GM12878 (cell line): ENCODE data around the gene CITED1. TPM values are rescaled to one million over a fixed set of nuclear protein-coding genes. Genes with fewer than 3 reads are reported as not detected.

Source experiments
- ATAC-seq: fragments of 200-7000 bp; cut with Tn5 transposase; 3 replicates; pipeline ENCODE4 v1.9.1; 2020; ENCODE audit warnings: mild to moderate bottlenecking, moderate library complexity
- BruUV-seq: library from RNA; stranded (reverse); fragments of 400-500 nt; replicated peaks from 2 replicates; lab custom pipeline; 2021; lab: Mats Ljungman, UMichigan
- CTCF ChIA-PET: fragments of 300-600 bp; sonication (Branson Sonifier 250); formaldehyde crosslinking; extraction: SDS; loops from one replicate; lab custom pipeline; 2021; ENCODE audit warnings: inconsistent platforms; lab: Yijun Ruan, JAX
- POLR2A ChIA-PET: fragments of 350-600 bp; formaldehyde crosslinking; extraction: SDS; loops from one replicate; lab custom pipeline; 2021; ENCODE audit warnings: inconsistent platforms; lab: Charles Lee
- RAD21 ChIA-PET: fragments of 300-600 bp; sonication (Branson Sonifier 250); formaldehyde crosslinking; loops from one replicate; lab custom pipeline; 2023; ENCODE audit warnings: antibody characterized with exemption; ENCODE audit not compliant: unreplicated experiment; lab: Charles Lee
- SMC1A ChIA-PET: fragments of 300-600 bp; sonication (Branson Sonifier 250); formaldehyde crosslinking; loops from one replicate; lab custom pipeline; 2023; ENCODE audit not compliant: unreplicated experiment, uncharacterized antibody; lab: Charles Lee
- DNase-seq: peaks from one replicate; pipeline ENCODE4 v3.0.0-alpha.2; 2011; ENCODE audit warnings: low read depth, low spot score
- FAIRE-seq: peaks from 3 replicates; lab custom pipeline; 2011; peaks lifted over from hg19 to GRCh38; lab: Jason Lieb, UNC
- H2AFZ ChIP-seq: 2 replicates; pipeline ENCODE4 v1.6.0; 2011; ENCODE audit warnings: low read depth, low read length, control low read depth; ENCODE audit not compliant: control insufficient read depth
- H3K27ac ChIP-seq: 2 replicates; pipeline ENCODE4 v1.5.1; 2011; ENCODE audit warnings: control low read depth; ENCODE audit not compliant: control insufficient read depth, insufficient read depth
- H3K27me3 ChIP-seq, 2 experiments: replicated peaks in 1 of 2; 2 replicates each; pipeline versions ENCODE4 v1.6.0 to v1.6.1; 2011; ENCODE audit warnings: low read length in 1 of 2; ENCODE audit not compliant: control insufficient read depth in 2 of 2, insufficient read depth in 2 of 2
- H3K36me3 ChIP-seq, 2 experiments: 2 replicates each; pipeline ENCODE4 v1.5.1; 2011; ENCODE audit warnings: low read length in 1 of 2; ENCODE audit not compliant: control insufficient read depth in 2 of 2, insufficient read depth in 2 of 2
- H3K4me1 ChIP-seq: 2 replicates; pipeline ENCODE4 v1.6.1; 2011; ENCODE audit warnings: mild to moderate bottlenecking, low read length, moderate library complexity, mixed read lengths; ENCODE audit not compliant: control insufficient read depth, insufficient read depth
- H3K4me2 ChIP-seq: 2 replicates; pipeline ENCODE4 v1.6.0; 2011; ENCODE audit warnings: control low read depth; ENCODE audit not compliant: control insufficient read depth, insufficient read depth
- H3K4me3 ChIP-seq: fragments of 200-600 bp; sonication (generic); 2 replicates; pipeline ENCODE4 v1.5.1; 2016
- H3K79me2 ChIP-seq: 2 replicates; pipeline ENCODE4 v1.6.0; 2011; ENCODE audit warnings: low read length; ENCODE audit not compliant: control insufficient read depth, insufficient read depth
- H3K9ac ChIP-seq: 2 replicates; pipeline ENCODE4 v1.8.0; 2011; ENCODE audit warnings: low read length, control low read depth, mixed read lengths; ENCODE audit not compliant: control insufficient read depth, insufficient read depth
- H3K9me3 ChIP-seq: replicated peaks from 3 replicates; pipeline ENCODE4 v1.5.1; 2011; ENCODE audit warnings: mild to moderate bottlenecking, low read length; ENCODE audit not compliant: control insufficient read depth, insufficient read depth
- H4K20me1 ChIP-seq: 2 replicates; pipeline ENCODE4 v1.6.0; 2011; ENCODE audit not compliant: control insufficient read depth, insufficient read depth
- EP300 ChIP-seq, 2 experiments: fragments of 150-350 bp in 1 of 2; IDR thresholded peaks; 2 replicates each; pipeline ENCODE4 v1.6.1; 2011 to 2012; ENCODE audit warnings: low read depth in 2 of 2, low read length in 2 of 2, borderline replicate concordance in 1 of 2, improper control_type of control experiment in 1 of 2, inconsistent platforms in 1 of 2; ENCODE audit not compliant: control insufficient read depth in 1 of 2
- ESRRA ChIP-seq: IDR thresholded peaks from 2 replicates; pipeline ENCODE4 v1.6.1; 2012; ENCODE audit warnings: mild to moderate bottlenecking, low read length, improper control_type of control experiment
- EZH2 ChIP-seq: IDR thresholded peaks from 2 replicates; pipeline ENCODE4 v1.6.1; 2012; ENCODE audit warnings: low read depth, mild to moderate bottlenecking, control low read depth, inconsistent platforms, low read length, borderline replicate concordance; ENCODE audit not compliant: control insufficient read depth
- MYC ChIP-seq: IDR thresholded peaks from 2 replicates; pipeline ENCODE4 v1.6.1; 2011; ENCODE audit warnings: mild to moderate bottlenecking, low read length, moderate library complexity, inconsistent platforms; ENCODE audit not compliant: insufficient read depth, insufficient replicate concordance, insufficient read length, severe bottlenecking
- NR2F1 ChIP-seq: fragments of 450-650 bp; conservative IDR thresholded peaks from 2 replicates; pipeline ENCODE4 v1.6.1; 2017; ENCODE audit warnings: mild to moderate bottlenecking
- NRF1 ChIP-seq: conservative IDR thresholded peaks from 2 replicates; pipeline ENCODE4 v1.6.1; 2011; ENCODE audit warnings: mild to moderate bottlenecking, low read depth, low read length, improper control_type of control experiment
- RUNX3 ChIP-seq: IDR thresholded peaks from 2 replicates; pipeline ENCODE4 v1.6.1; 2012; ENCODE audit warnings: low read length, inconsistent platforms
- SRF ChIP-seq, 2 experiments: IDR thresholded peaks; 2 replicates each; pipeline ENCODE4 v1.6.1; 2011; ENCODE audit warnings: low read depth in 2 of 2, low read length in 2 of 2, mild to moderate bottlenecking in 1 of 2, moderate library complexity in 1 of 2
- STAT1 ChIP-seq: fragments of 450-650 bp; conservative IDR thresholded peaks from 2 replicates; pipeline ENCODE4 v1.6.1; 2014; ENCODE audit warnings: antibody characterized with exemption, mild to moderate bottlenecking
- TCF3 ChIP-seq: IDR thresholded peaks from 2 replicates; pipeline ENCODE4 v1.6.1; 2012; ENCODE audit warnings: low read depth, mild to moderate bottlenecking, low read length, borderline replicate concordance; ENCODE audit not compliant: insufficient read depth
- WRNIP1 ChIP-seq: IDR thresholded peaks from 2 replicates; pipeline ENCODE4 v1.6.1; 2011; ENCODE audit warnings: low read depth, low read length, improper control_type of control experiment, borderline replicate concordance
- WGBS: methylation state at CpG from one replicate; pipeline ENCODE4 v1.1.6; 2016; ENCODE audit warnings: low lambda C conversion rate; ENCODE audit not compliant: insufficient replicate concordance, insufficient coverage; ENCODE audit errors: missing lambda C conversion rate; 5-methylcytosine and 5-hydroxymethylcytosine counted together
- in situ Hi-C: fragments of 300-500 bp; cut with MboI; formaldehyde crosslinking; loops from 9 replicates; pipeline ENCODE4 v1.14.3; 2018; ENCODE audit warnings: mixed read lengths
- intact Hi-C: fragments of 100-400 bp; cut with micrococcal nuclease; formaldehyde crosslinking; loops from one replicate; pipeline ENCODE4 v1.14.2; 2022; ENCODE audit not compliant: unreplicated experiment
- polyA plus RNA-seq, 11 experiments: library from polyadenylated mRNA; depleted of rRNA in 4 of 11; unstranded in 6 of 11; stranded (reverse) in 5 of 11; fragments of >200 nt; fragmentation: Nextera tagmentation in 4 of 11; fragmentation: Illumina TruSeq in 1 of 11; extraction: Ambion mirVana in 4 of 11; extraction: Trizol in 1 of 11; gene quantifications; 1 replicate in 1 of 11; 2 replicates in 10 of 11; pipeline versions ENCODE4 v1.2.1 to v1.2.3, GENCODE V29; 2011 to 2016; ENCODE audit warnings: inconsistent platforms in 2 of 11, missing spikeins in 2 of 11, low read depth in 1 of 11
- total RNA-seq, 4 experiments: library from RNA; depleted of rRNA in 3 of 4; stranded (reverse); fragments of >200 nt in 3 of 4; fragmentation: Illumina TruSeq in 1 of 4; extraction: Trizol in 1 of 4; gene quantifications; 2 replicates each; pipeline versions ENCODE4 v1.2.1 to v1.2.3, GENCODE V29; 2013 to 2021
- TF ChIP-seq, protein P1 (sequence below): fragments of 450-650 bp; IDR thresholded peaks from 2 replicates; pipeline ENCODE4 v1.6.1; 2016; ENCODE audit warnings: mild to moderate bottlenecking, moderate library complexity, borderline replicate concordance

CITED1 gene
- total and polyA plus RNA-seq, 10 of the 15 experiments (the other 5 are each of a cell fraction or from before 2014, with no cell fraction given) = 0.56 TPM; not detected in 9

GRCh38 chrX:72314881-72315280 is 9.2 kb upstream of the CITED1 start:
- BruUV-seq = no TSS peak
- in situ Hi-C loops = no loop called here

GRCh38 chrX:72313707-72314641 is 8.3 kb upstream of the CITED1 start:
- in situ Hi-C loops (no loop called here), intact Hi-C loops (no loop called here)
- no peak overlapping the region for H3K4me2 ChIP-seq
- no peak overlapping the region for H3K27ac ChIP-seq
- ChIA-PET SMC1A (interaction anchor here (0.5 kb wide), 1 partner anchor 1302 kb away, joined by 3 read pairs; no protein-coding TSS in a partner anchor), CTCF (no interaction called here), POLR2A (no interaction called here), RAD21 (no interaction called here)
- peaks cover 2 to 4% of the 10 kb centered on the region in 2 experiments; a peak in 2 of 4 replicates for H3K27me3 ChIP-seq
- H3K4me1 ChIP-seq = no peaks in the 10 kb centered on the region
- no TSS peak for BruUV-seq
- H3K9ac ChIP-seq = no peak overlapping the region
- H3K79me2 ChIP-seq = no peaks in the 10 kb centered on the region
- no peak for ATAC-seq
- no peak for FAIRE-seq
- H4K20me1 ChIP-seq = peaks cover 3% of the 10 kb centered on the region; the same call in 1 of the 2 replicates
- DNase-seq = no peak
- no peak overlapping the region for H2AFZ ChIP-seq
- no peak overlapping the region for H3K4me3 ChIP-seq
- H3K36me3 ChIP-seq = no peaks in the 10 kb centered on the region
- H3K9me3 ChIP-seq = no peaks in the 10 kb centered on the region
- 23% methylated on average over 8 of the region's 8 CpGs for WGBS
- TF ChIP-seq SRF (IDR thresholded peaks at IDR 0.05; ENCODE audit: low read depth in 2 of 2, low read length in 2 of 2) (no peak), WRNIP1 (no peak), EP300 (IDR thresholded peaks at IDR 0.05; ENCODE audit: borderline replicate concordance in 1 of 2, control insufficient read depth in 1 of 2, low read depth in 2 of 2, low read length in 2 of 2) (no peak), MYC (no peak), NRF1 (no peak), ESRRA (no peak), RUNX3 (no peak)
- TF ChIP-seq, protein P1, sequence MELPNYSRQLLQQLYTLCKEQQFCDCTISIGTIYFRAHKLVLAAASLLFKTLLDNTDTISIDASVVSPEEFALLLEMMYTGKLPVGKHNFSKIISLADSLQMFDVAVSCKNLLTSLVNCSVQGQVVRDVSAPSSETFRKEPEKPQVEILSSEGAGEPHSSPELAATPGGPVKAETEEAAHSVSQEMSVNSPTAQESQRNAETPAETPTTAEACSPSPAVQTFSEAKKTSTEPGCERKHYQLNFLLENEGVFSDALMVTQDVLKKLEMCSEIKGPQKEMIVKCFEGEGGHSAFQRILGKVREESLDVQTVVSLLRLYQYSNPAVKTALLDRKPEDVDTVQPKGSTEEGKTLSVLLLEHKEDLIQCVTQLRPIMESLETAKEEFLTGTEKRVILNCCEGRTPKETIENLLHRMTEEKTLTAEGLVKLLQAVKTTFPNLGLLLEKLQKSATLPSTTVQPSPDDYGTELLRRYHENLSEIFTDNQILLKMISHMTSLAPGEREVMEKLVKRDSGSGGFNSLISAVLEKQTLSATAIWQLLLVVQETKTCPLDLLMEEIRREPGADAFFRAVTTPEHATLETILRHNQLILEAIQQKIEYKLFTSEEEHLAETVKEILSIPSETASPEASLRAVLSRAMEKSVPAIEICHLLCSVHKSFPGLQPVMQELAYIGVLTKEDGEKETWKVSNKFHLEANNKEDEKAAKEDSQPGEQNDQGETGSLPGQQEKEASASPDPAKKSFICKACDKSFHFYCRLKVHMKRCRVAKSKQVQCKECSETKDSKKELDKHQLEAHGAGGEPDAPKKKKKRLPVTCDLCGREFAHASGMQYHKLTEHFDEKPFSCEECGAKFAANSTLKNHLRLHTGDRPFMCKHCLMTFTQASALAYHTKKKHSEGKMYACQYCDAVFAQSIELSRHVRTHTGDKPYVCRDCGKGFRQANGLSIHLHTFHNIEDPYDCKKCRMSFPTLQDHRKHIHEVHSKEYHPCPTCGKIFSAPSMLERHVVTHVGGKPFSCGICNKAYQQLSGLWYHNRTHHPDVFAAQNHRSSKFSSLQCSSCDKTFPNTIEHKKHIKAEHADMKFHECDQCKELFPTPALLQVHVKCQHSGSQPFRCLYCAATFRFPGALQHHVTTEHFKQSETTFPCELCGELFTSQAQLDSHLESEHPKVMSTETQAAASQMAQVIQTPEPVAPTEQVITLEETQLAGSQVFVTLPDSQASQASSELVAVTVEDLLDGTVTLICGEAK = no peak

More at GRCh38 chrX:72314881-72315280, 9.2 kb upstream of the CITED1 start:
- H3K36me3 ChIP-seq = no peaks in the 10 kb centered on the region
- no peak for TF ChIP-seq EZH2
- TF ChIP-seq TCF3 = no peak
- TF ChIP-seq NR2F1 = no peak
- TF ChIP-seq STAT1 = no peak
- no peak overlapping the region for H3K4me2 ChIP-seq
- ChIA-PET RAD21 (no interaction called here), SMC1A (no interaction called here), CTCF (no interaction called here), POLR2A (no interaction called here)
- WGBS = 55% methylated on average over 3 of the region's 3 CpGs
- no peak overlapping the region for H3K4me3 ChIP-seq
- intact Hi-C loops = no loop called here
- H4K20me1 ChIP-seq = peaks cover 3% of the 10 kb centered on the region; the same call in 1 of the 2 replicates
- H3K27me3 ChIP-seq = peaks cover 0 to 4% of the 10 kb centered on the region in 2 experiments; a peak in 2 of 4 replicates
- no peak overlapping the region for H3K27ac ChIP-seq
- no peaks in the 10 kb centered on the region for H3K4me1 ChIP-seq
- H3K79me2 ChIP-seq = no peaks in the 10 kb centered on the region
- DNase-seq = no peak
- H3K9ac ChIP-seq = no peak overlapping the region
- no peaks in the 10 kb centered on the region for H3K9me3 ChIP-seq
- no peak overlapping the region for H2AFZ ChIP-seq
- FAIRE-seq = no peak
- ATAC-seq = peak; percentile 32; the same call in 1 of the 3 replicates
